SK-N-SH (cell line): ENCODE measurements around the gene UNC13B. TPM values are rescaled to one million over a fixed set of nuclear protein-coding genes. Genes with fewer than 3 reads are reported as not detected.

Experiments
- CTCF ChIA-PET: fragments of 300-600, 350-600 bp; formaldehyde crosslinking; extraction: SDS; loops from one replicate; lab custom pipeline; 2021; lab: Yijun Ruan, JAX
- POLR2A ChIA-PET: fragments of 350-600 bp; sonication (Branson Sonifier 250); formaldehyde crosslinking; extraction: SDS; loops from one replicate; lab custom pipeline; 2020; ENCODE audit warnings: antibody characterized with exemption, inconsistent platforms; lab: Yijun Ruan, JAX
- DNase-seq: peaks from one replicate; pipeline ENCODE4 v3.0.0; 2012
- H2AFZ ChIP-seq: fragments of 200-600 bp; sonication (generic); 2 replicates; pipeline ENCODE4 v1.8.1; 2016; ENCODE audit warnings: antibody characterized with exemption, mild to moderate bottlenecking, low read depth
- H3F3A ChIP-seq: fragments of 200-600 bp; sonication (generic); replicated peaks from 2 replicates; pipeline ENCODE3; 2016; ENCODE audit warnings: antibody characterized with exemption, mild to moderate bottlenecking; ENCODE audit not compliant: insufficient read depth
- H3K27ac ChIP-seq, 2 experiments: fragments of 200-500 bp in 1 of 2; fragments of 200-600 bp in 1 of 2; sonication (Bioruptor generic) in 1 of 2; sonication (generic), shearing (Covaris generic) in 1 of 2; 2 replicates each; pipeline versions ENCODE4 v1.5.1 to v1.6.1; 2014 to 2016; ENCODE audit warnings: low read depth in 2 of 2, inconsistent platforms in 1 of 2, low read length in 1 of 2, mild to moderate bottlenecking in 1 of 2, mixed read lengths in 1 of 2
- H3K27me3 ChIP-seq: fragments of 200-600 bp; sonication (generic), shearing (Covaris generic); 2 replicates; pipeline ENCODE4 v1.6.1; 2016; ENCODE audit warnings: mixed run types; ENCODE audit not compliant: insufficient read depth
- H3K36me3 ChIP-seq, 2 experiments: fragments of 200-500 bp in 1 of 2; fragments of 200-600 bp in 1 of 2; sonication (Bioruptor generic) in 1 of 2; sonication (generic) in 1 of 2; replicated peaks in 1 of 2; 2 replicates each; pipeline versions ENCODE3 to v1.5.1; 2014 to 2016; ENCODE audit warnings: low read length in 1 of 2, mild to moderate bottlenecking in 1 of 2; ENCODE audit not compliant: insufficient read depth in 2 of 2, control insufficient read depth in 1 of 2
- H3K4me1 ChIP-seq, 2 experiments: fragments of 200-500 bp in 1 of 2; fragments of 200-600 bp in 1 of 2; sonication (Bioruptor generic) in 1 of 2; sonication (generic), shearing (Covaris generic) in 1 of 2; 2 replicates each; pipeline versions ENCODE4 v1.5.1 to v1.6.1; 2014 to 2016; ENCODE audit warnings: low read depth in 1 of 2, low read length in 1 of 2, mixed run types in 1 of 2; ENCODE audit not compliant: insufficient read depth in 2 of 2, control insufficient read depth in 1 of 2
- H3K4me2 ChIP-seq: fragments of 200-600 bp; sonication (generic), shearing (Covaris generic); 2 replicates; pipeline ENCODE4 v1.6.1; 2017; ENCODE audit warnings: mixed run types
- H3K4me3 ChIP-seq, 2 experiments: fragments of 200-500 bp in 1 of 2; fragments of 200-600 bp in 1 of 2; sonication (Bioruptor generic) in 1 of 2; sonication (generic), shearing (Covaris generic) in 1 of 2; 2 replicates each; pipeline versions ENCODE4 v1.5.1 to v1.8.1; 2014 to 2016; ENCODE audit warnings: low read depth in 2 of 2, inconsistent platforms in 1 of 2, low read length in 1 of 2, mild to moderate bottlenecking in 1 of 2, mixed read lengths in 1 of 2, moderate library complexity in 1 of 2
- H3K79me2 ChIP-seq: fragments of 200-600 bp; sonication (generic); 2 replicates; pipeline ENCODE4 v1.8.1; 2017; ENCODE audit warnings: mild to moderate bottlenecking; ENCODE audit not compliant: insufficient read depth
- H3K9ac ChIP-seq: fragments of 200-600 bp; sonication (generic); 2 replicates; pipeline ENCODE4 v1.6.1; 2017; ENCODE audit warnings: mixed run types
- H3K9me2 ChIP-seq: fragments of 200-600 bp; sonication (generic); 2 replicates; pipeline ENCODE4 v1.6.1; 2017; ENCODE audit warnings: mixed run types
- H3K9me3 ChIP-seq: fragments of 200-600 bp; sonication (generic); 2 replicates; pipeline ENCODE4 v1.6.1; 2017; ENCODE audit warnings: mixed run types, mild to moderate bottlenecking, moderate library complexity
- H4K20me1 ChIP-seq: fragments of 200-600 bp; sonication (generic); 2 replicates; pipeline ENCODE4 v1.6.1; 2017; ENCODE audit warnings: mild to moderate bottlenecking, mixed run types; ENCODE audit not compliant: insufficient read depth
- CHD2 ChIP-seq: fragments of 150-350 bp; IDR thresholded peaks from 2 replicates; pipeline ENCODE4 v1.6.1; 2018; ENCODE audit warnings: low read length; ENCODE audit not compliant: partially characterized antibody
- GABPA ChIP-seq: IDR thresholded peaks from 2 replicates; pipeline ENCODE4 v1.4.0; 2012; ENCODE audit warnings: low read depth, mild to moderate bottlenecking
- GATA2 ChIP-seq: sonication (generic); formaldehyde crosslinking; IDR thresholded peaks from 2 replicates; pipeline ENCODE4 v1.5.0; 2020; ENCODE audit warnings: mild to moderate bottlenecking, missing genetic modification reagents
- JUND ChIP-seq: IDR thresholded peaks from 2 replicates; pipeline ENCODE4 v1.4.0; 2012
- NFIC ChIP-seq: IDR thresholded peaks from 2 replicates; pipeline ENCODE4 v1.4.0; 2012; ENCODE audit warnings: borderline replicate concordance
- POLR2AphosphoS5 ChIP-seq: IDR thresholded peaks from 2 replicates; pipeline ENCODE4 v1.6.1; 2012; ENCODE audit warnings: low read depth, low read length
- RCOR1 ChIP-seq: fragments of 150-350 bp; IDR thresholded peaks from 2 replicates; pipeline ENCODE4 v1.6.1; 2017; ENCODE audit warnings: antibody characterized with exemption, low read length
- RFX5 ChIP-seq: IDR thresholded peaks from 2 replicates; pipeline ENCODE4 v1.6.1; 2012; ENCODE audit warnings: mild to moderate bottlenecking, improper control_type of control experiment, low read length
- SMC3 ChIP-seq: IDR thresholded peaks from 2 replicates; pipeline ENCODE4 v1.6.1; 2012; ENCODE audit warnings: low read depth, low read length, improper control_type of control experiment
- WGBS: methylation state at CpG from one replicate; pipeline ENCODE4 v1.1.6; 2017; ENCODE audit warnings: low lambda C conversion rate; 5-methylcytosine and 5-hydroxymethylcytosine counted together
- polyA plus RNA-seq, 3 experiments: library from polyadenylated mRNA; depleted of rRNA; stranded (reverse); fragments of >200 nt; gene quantifications; 2 replicates each; pipeline ENCODE4 v1.2.3, GENCODE V29; 2012
- TF ChIP-seq, protein P1 (sequence below): IDR thresholded peaks from 2 replicates; pipeline ENCODE4; 2012
- TF ChIP-seq, protein P2 (sequence below): IDR thresholded peaks from 2 replicates; pipeline ENCODE4 v1.4.0; 2012; ENCODE audit warnings: low read depth, borderline replicate concordance
- TF ChIP-seq, protein P3 (sequence below): fragments of 200-600 bp; sonication (generic); IDR thresholded peaks from 2 replicates; pipeline ENCODE4 v1.6.1; 2017; ENCODE audit warnings: antibody characterized with exemption, mild to moderate bottlenecking, moderate library complexity
- TF ChIP-seq, protein P4 (sequence below): fragments of 150-350 bp; IDR thresholded peaks from 2 replicates; pipeline ENCODE4 v1.6.1; 2017; ENCODE audit warnings: antibody characterized with exemption, low read length, low read depth, borderline replicate concordance

UNC13B gene
- polyA plus RNA-seq, 1 of the 3 experiments (the other 2 are of a cell fraction) = 8.1 TPM

DNA sequence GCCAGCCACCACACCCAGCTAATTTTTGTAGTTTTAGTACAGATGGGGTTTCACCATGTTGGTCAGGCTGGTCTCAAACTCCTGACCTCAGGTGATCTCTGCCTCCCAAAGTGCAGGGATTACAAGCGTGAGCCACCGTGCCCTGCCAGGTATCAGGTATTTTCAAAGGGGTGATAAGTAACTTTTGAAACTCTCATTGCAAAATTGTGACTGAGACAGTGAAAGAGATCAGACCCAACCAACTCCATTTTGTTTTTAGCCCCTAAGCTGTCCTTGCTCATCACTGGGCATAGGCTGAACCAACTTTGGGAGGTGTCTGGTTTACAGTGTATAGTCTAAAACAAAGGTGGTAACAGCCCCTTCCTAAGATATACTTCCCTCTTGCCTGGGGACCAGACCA, 29.3 kb downstream of the UNC13B start (continued):
- TF ChIP-seq, protein P1, sequence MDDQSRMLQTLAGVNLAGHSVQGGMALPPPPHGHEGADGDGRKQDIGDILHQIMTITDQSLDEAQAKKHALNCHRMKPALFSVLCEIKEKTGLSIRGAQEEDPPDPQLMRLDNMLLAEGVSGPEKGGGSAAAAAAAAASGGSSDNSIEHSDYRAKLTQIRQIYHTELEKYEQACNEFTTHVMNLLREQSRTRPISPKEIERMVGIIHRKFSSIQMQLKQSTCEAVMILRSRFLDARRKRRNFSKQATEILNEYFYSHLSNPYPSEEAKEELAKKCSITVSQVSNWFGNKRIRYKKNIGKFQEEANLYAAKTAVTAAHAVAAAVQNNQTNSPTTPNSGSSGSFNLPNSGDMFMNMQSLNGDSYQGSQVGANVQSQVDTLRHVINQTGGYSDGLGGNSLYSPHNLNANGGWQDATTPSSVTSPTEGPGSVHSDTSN = no peak
- TF ChIP-seq JUND = no peak
- no peak for TF ChIP-seq RCOR1
- no peak for TF ChIP-seq NFIC

DNA sequence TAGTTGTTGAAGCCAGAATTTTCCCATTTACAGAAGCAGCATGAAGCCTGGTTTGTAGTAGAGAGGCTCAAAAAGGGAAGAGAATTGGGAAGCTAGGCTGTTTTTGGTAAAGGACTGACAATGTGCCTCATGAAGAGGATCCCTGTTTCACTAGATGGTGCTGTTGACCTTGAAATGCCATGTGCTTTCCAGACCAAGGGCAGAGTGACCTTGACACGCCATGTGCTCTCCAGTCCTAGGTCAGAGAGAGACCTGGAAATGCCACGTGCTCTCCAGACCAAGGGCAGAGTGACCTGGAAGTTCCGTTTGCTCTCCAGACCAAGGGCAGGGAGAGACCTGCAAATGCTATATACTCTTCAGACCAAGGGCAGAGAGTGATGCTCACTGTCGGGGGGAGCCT, 32.0 kb downstream of the UNC13B start:
- Histone ChIP-seq H3K4me3 (no peak overlapping the region), H2AFZ (no peak overlapping the region), H3K79me2 (no peaks in the 10 kb centered on the region), H3K9me2 (no peaks in the 10 kb centered on the region), H3K4me2 (no peak overlapping the region), H3K36me3 (no peaks in the 10 kb centered on the region), H3K27ac (no peak overlapping the region), H3F3A (no peaks in the 10 kb centered on the region), H3K4me1 (no peaks in the 10 kb centered on the region), H3K9me3 (no peaks in the 10 kb centered on the region), H4K20me1 (no peaks in the 10 kb centered on the region), H3K9ac (no peak overlapping the region), H3K27me3 (no peaks in the 10 kb centered on the region)
- no peak for DNase-seq
- TF ChIP-seq, protein P2, sequence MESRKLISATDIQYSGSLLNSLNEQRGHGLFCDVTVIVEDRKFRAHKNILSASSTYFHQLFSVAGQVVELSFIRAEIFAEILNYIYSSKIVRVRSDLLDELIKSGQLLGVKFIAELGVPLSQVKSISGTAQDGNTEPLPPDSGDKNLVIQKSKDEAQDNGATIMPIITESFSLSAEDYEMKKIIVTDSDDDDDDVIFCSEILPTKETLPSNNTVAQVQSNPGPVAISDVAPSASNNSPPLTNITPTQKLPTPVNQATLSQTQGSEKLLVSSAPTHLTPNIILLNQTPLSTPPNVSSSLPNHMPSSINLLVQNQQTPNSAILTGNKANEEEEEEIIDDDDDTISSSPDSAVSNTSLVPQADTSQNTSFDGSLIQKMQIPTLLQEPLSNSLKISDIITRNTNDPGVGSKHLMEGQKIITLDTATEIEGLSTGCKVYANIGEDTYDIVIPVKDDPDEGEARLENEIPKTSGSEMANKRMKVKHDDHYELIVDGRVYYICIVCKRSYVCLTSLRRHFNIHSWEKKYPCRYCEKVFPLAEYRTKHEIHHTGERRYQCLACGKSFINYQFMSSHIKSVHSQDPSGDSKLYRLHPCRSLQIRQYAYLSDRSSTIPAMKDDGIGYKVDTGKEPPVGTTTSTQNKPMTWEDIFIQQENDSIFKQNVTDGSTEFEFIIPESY = no peak
- TF ChIP-seq, protein P3, sequence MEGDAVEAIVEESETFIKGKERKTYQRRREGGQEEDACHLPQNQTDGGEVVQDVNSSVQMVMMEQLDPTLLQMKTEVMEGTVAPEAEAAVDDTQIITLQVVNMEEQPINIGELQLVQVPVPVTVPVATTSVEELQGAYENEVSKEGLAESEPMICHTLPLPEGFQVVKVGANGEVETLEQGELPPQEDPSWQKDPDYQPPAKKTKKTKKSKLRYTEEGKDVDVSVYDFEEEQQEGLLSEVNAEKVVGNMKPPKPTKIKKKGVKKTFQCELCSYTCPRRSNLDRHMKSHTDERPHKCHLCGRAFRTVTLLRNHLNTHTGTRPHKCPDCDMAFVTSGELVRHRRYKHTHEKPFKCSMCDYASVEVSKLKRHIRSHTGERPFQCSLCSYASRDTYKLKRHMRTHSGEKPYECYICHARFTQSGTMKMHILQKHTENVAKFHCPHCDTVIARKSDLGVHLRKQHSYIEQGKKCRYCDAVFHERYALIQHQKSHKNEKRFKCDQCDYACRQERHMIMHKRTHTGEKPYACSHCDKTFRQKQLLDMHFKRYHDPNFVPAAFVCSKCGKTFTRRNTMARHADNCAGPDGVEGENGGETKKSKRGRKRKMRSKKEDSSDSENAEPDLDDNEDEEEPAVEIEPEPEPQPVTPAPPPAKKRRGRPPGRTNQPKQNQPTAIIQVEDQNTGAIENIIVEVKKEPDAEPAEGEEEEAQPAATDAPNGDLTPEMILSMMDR = peak; percentile 25
- TF ChIP-seq SMC3 = no peak
- ChIA-PET CTCF (no interaction called here), POLR2A (no interaction called here)
- 71% methylated on average over 4 of the region's 4 CpGs for WGBS

DNA sequence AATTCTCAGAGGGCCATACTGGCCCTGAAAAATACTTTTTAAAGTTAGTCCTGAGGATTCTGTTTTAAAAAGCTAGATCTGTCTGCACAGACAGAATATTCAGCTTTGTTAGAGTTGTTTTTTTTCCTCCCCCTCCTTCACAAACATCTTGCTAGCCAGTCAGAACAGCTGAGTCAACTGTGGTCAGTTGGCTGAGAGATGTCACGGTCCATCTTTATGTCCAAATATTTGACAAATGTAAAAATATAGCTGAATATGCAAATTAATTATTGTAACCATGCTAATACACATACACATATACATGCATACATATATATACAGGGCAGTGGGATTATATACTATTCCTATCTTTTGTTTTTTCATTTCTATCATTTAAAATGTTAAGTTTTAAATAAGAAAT, 33.9 kb downstream of the UNC13B start:
- Histone ChIP-seq H4K20me1 (no peaks in the 10 kb centered on the region), H3K79me2 (no peaks in the 10 kb centered on the region), H3K9ac (no peak overlapping the region), H3K4me2 (no peak overlapping the region)
- TF ChIP-seq, protein P4, sequence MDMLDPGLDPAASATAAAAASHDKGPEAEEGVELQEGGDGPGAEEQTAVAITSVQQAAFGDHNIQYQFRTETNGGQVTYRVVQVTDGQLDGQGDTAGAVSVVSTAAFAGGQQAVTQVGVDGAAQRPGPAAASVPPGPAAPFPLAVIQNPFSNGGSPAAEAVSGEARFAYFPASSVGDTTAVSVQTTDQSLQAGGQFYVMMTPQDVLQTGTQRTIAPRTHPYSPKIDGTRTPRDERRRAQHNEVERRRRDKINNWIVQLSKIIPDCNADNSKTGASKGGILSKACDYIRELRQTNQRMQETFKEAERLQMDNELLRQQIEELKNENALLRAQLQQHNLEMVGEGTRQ = no peak
- TF ChIP-seq GATA2 (CRISPR knock-in tag) (no peak), RFX5 (no peak), POLR2AphosphoS5 (no peak), GABPA (no peak), CHD2 (no peak)
- TF ChIP-seq, all 33 proteins: peak for 0
- Histone ChIP-seq H3K9me2 (no peaks in the 10 kb centered on the region), H2AFZ (no peak overlapping the region), H3K27me3 (no peaks in the 10 kb centered on the region), H3K4me3 (no peak overlapping the region), H3F3A (no peaks in the 10 kb centered on the region), H3K27ac (no peak overlapping the region), H3K9me3 (no peaks in the 10 kb centered on the region), H3K36me3 (no peaks in the 10 kb centered on the region), H3K4me1 (no peaks in the 10 kb centered on the region)
- ChIA-PET CTCF (no interaction called here), POLR2A (no interaction called here)
- WGBS = 42% methylated on average over 1 of the region's 1 CpG
- DNase-seq = no peak
